CD1c-positive myeloid dendritic cell (primary cell): Measurements from ENCODE around the gene ADAM12.

Source experiments
- DNase-seq: peaks from one replicate; pipeline ENCODE4 v3.0.0-alpha.2; 2016; ENCODE audit errors: extremely low spot score

The ADAM12 gene

GRCh38 chr10:126235091-126235978 is 152.9 kb downstream of the ADAM12 start:
- no peak for DNase-seq

- no peak for DNase-seq
Measured at GRCh38 chr10:126234630-126235029, 153.6 kb downstream of the ADAM12 start.

GRCh38 chr10:126233182-126234148 is 154.8 kb downstream of the ADAM12 start:
- DNase-seq, result no peak

- DNase-seq, result no peak
Measured at GRCh38 chr10:126230587-126230986, 157.7 kb downstream of the ADAM12 start.

GRCh38 chr10:126229686-126230085 is 158.6 kb downstream of the ADAM12 start:
- no peak for DNase-seq

- DNase-seq, result no peak
Measured at GRCh38 chr10:126227762-126228134, 160.5 kb downstream of the ADAM12 start.

- no peak for DNase-seq
Measured at GRCh38 chr10:126226988-126227761, 161.1 kb downstream of the ADAM12 start.

- DNase-seq, result no peak
Measured at GRCh38 chr10:126226205-126226604, 162.1 kb downstream of the ADAM12 start.

GRCh38 chr10:126225672-126226008 is 162.6 kb downstream of the ADAM12 start:
- no peak for DNase-seq

- DNase-seq, result no peak
Measured at GRCh38 chr10:126224967-126225671, 163.2 kb downstream of the ADAM12 start.

GRCh38 chr10:126223512-126224067 is 164.7 kb downstream of the ADAM12 start:
- DNase-seq, result no peak

- DNase-seq, result no peak
Measured at GRCh38 chr10:126222736-126223511, 165.4 kb downstream of the ADAM12 start.

GRCh38 chr10:126221874-126222273 is 166.4 kb downstream of the ADAM12 start:
- DNase-seq, result no peak

GRCh38 chr10:126218778-126219649 is 169.3 kb downstream of the ADAM12 start:
- DNase-seq, result no peak

- DNase-seq, result no peak
Measured at GRCh38 chr10:126218174-126218573, 170.1 kb downstream of the ADAM12 start.

- no peak for DNase-seq
Measured at GRCh38 chr10:126216632-126216961, 171.7 kb downstream of the ADAM12 start.

- no peak for DNase-seq
Measured at GRCh38 chr10:126215746-126216631, 172.3 kb downstream of the ADAM12 start.

- no peak for DNase-seq
Measured at GRCh38 chr10:126214679-126215078, 173.6 kb downstream of the ADAM12 start.
